Body of pancreas (tissue), 4 donors: ENCODE measurements around the gene MRPL43. TPM values are rescaled to one million over a fixed set of nuclear protein-coding genes. Genes with fewer than 3 reads are reported as not detected.

Source experiments
- ATAC-seq: fragments of 150-250 bp; one replicate; pipeline ENCODE4 v1.9.1; 2016
- DNase-seq, 4 donors: peaks; one replicate each; pipeline ENCODE4 v3.0.0-alpha.2; 2019
- H3K27ac ChIP-seq, 4 donors: fragments of 200-600 bp; sonication (generic); 1 replicate in 3 of 4; 2 replicates in 1 of 4; pipeline versions ENCODE4 v1.5.1 to v1.6.1; 2016 to 2019; ENCODE audit warnings: mild to moderate bottlenecking in 1 of 4, mixed read lengths in 1 of 4, moderate library complexity in 1 of 4
- H3K27me3 ChIP-seq, 2 donors: fragments of 200-600 bp; sonication (generic); one replicate each; pipeline ENCODE4 v1.6.0; 2016; ENCODE audit warnings: mild to moderate bottlenecking in 1 of 2
- H3K36me3 ChIP-seq, 2 donors: fragments of 200-600 bp; sonication (generic); replicated peaks in 1 of 2; 2 replicates each; pipeline ENCODE4 v1.5.1; 2016; ENCODE audit warnings: low read depth in 2 of 2; ENCODE audit not compliant: insufficient read depth in 1 of 2
- H3K4me1 ChIP-seq: fragments of 200-600 bp; sonication (generic); one replicate; pipeline ENCODE4 v1.6.0; 2016
- H3K4me3 ChIP-seq, 2 donors: fragments of 200-600 bp; sonication (generic); 1 replicate in 1 of 2; 2 replicates in 1 of 2; pipeline ENCODE4 v1.5.1; 2016 to 2019
- H3K9me3 ChIP-seq, 3 donors: fragments of 200-600 bp; sonication (generic); 1 replicate in 2 of 3; 2 replicates in 1 of 3; pipeline ENCODE4 v1.5.1; 2016
- CTCF ChIP-seq, 7 experiments: fragments of 450-650 bp in 4 of 7; fragments of 200-600 bp in 3 of 7; sonication (generic) in 3 of 7; IDR thresholded peaks; one replicate each; pipeline ENCODE4 v1.5.1; 2016 to 2019; ENCODE audit warnings: antibody characterized with exemption in 7 of 7
- POLR2A ChIP-seq, 3 donors: fragments of 450-650 bp; IDR thresholded peaks; one replicate each; pipeline ENCODE4 v1.6.1; 2016; ENCODE audit warnings: antibody characterized with exemption in 3 of 3, mild to moderate bottlenecking in 2 of 3
- WGBS, 2 donors: methylation state at CpG; one replicate each; pipeline ENCODE4 v1.1.5; 2017; 5-methylcytosine and 5-hydroxymethylcytosine counted together
- intact Hi-C: fragments of 100-400 bp; cut with DNase I; formaldehyde crosslinking; loops from one replicate; pipeline ENCODE4 v1.15.1; 2023
- total RNA-seq, 2 donors: library from RNA; depleted of rRNA; stranded (reverse); fragments of >200 nt; gene quantifications; one replicate each; pipeline ENCODE4 v1.1.0, GENCODE V29; 2016

MRPL43 gene
- total RNA-seq, 2 donors from 2014 or later = 53.7 to 90.5 TPM

GRCh38 chr10:100984672-100985177 is 2.6 kb downstream of the MRPL43 start:
- ATAC-seq (no peak), DNase-seq (peak in 2 of 4 donors; percentile 7 to 13)
- H3K4me3 ChIP-seq = no peak overlapping the region
- intact Hi-C loops = no loop called here
- H3K36me3 ChIP-seq = peaks cover 0 to 5% of the 10 kb centered on the region in 2 donors
- peak overlapping the region in 1 of 4 donors; percentile 14 for H3K27ac ChIP-seq
- no peak for TF ChIP-seq CTCF (IDR thresholded peaks at IDR 0.05)
- TF ChIP-seq POLR2A (IDR thresholded peaks at IDR 0.05) = no peak
- H3K9me3 ChIP-seq = no peaks in the 10 kb centered on the region
- H3K27me3 ChIP-seq = no peaks in the 10 kb centered on the region
- 65% methylated on average over 2 of the region's 2 CpGs for WGBS, 2 donors
- H3K4me1 ChIP-seq = peaks cover 43% of the 10 kb centered on the region

- H3K36me3 ChIP-seq = peaks cover 0 to 6% of the 10 kb centered on the region in 2 donors
- intact Hi-C loops = no loop called here
- TF ChIP-seq CTCF (IDR thresholded peaks at IDR 0.05) (no peak), POLR2A (IDR thresholded peaks at IDR 0.05) (no peak)
- no peak overlapping the region for H3K4me3 ChIP-seq
- DNase-seq (peak in 3 of 4 donors; percentile 0 to 9 (median 4)), ATAC-seq (no peak)
- peaks cover 36% of the 10 kb centered on the region for H3K4me1 ChIP-seq
- H3K27me3 ChIP-seq = no peaks in the 10 kb centered on the region
- WGBS, 2 donors = 74 to 77% methylated on average over 8 to 12 of the region's 13 CpGs
- H3K9me3 ChIP-seq = no peaks in the 10 kb centered on the region
- H3K27ac ChIP-seq = no peak overlapping the region
These were observed 3.2 kb downstream of the MRPL43 start for GRCh38 chr10:100983868-100984671.

GRCh38 chr10:100982916-100983830 is 4.1 kb downstream of the MRPL43 start:
- no peak for ATAC-seq

More at GRCh38 chr10:100982916-100983830, 4.1 kb downstream of the MRPL43 start:
- WGBS, 2 donors = 75 to 89% methylated on average over 10 to 24 of the region's 24 CpGs
- DNase-seq = peak in 3 of 4 donors; percentile 1 to 9 (median 6)
- H3K27ac ChIP-seq = no peak overlapping the region
- TF ChIP-seq POLR2A (IDR thresholded peaks at IDR 0.05) (no peak), CTCF (IDR thresholded peaks at IDR 0.05) (no peak)
- H3K27me3 ChIP-seq = no peaks in the 10 kb centered on the region
- H3K4me3 ChIP-seq = no peak overlapping the region
- peaks cover 0 to 7% of the 10 kb centered on the region in 2 donors for H3K36me3 ChIP-seq
- H3K4me1 ChIP-seq = peaks cover 28% of the 10 kb centered on the region
- no peaks in the 10 kb centered on the region for H3K9me3 ChIP-seq
- intact Hi-C loops = no loop called here
